GM12878 (cell line): ENCODE results near the gene MRPS18B. TPM values are rescaled to one million over a fixed set of nuclear protein-coding genes. Genes with fewer than 3 reads are reported as not detected.

Experiments
- ATAC-seq: fragments of 200-7000 bp; cut with Tn5 transposase; 3 replicates; pipeline ENCODE4 v1.9.1; 2020; ENCODE audit warnings: mild to moderate bottlenecking, moderate library complexity
- BruUV-seq: library from RNA; stranded (reverse); fragments of 400-500 nt; replicated peaks from 2 replicates; lab custom pipeline; 2021; lab: Mats Ljungman, UMichigan
- CTCF ChIA-PET: fragments of 300-600 bp; sonication (Branson Sonifier 250); formaldehyde crosslinking; extraction: SDS; loops from one replicate; lab custom pipeline; 2021; ENCODE audit warnings: inconsistent platforms; lab: Yijun Ruan, JAX
- POLR2A ChIA-PET: fragments of 350-600 bp; formaldehyde crosslinking; extraction: SDS; loops from one replicate; lab custom pipeline; 2021; ENCODE audit warnings: inconsistent platforms; lab: Charles Lee
- RAD21 ChIA-PET: fragments of 300-600 bp; sonication (Branson Sonifier 250); formaldehyde crosslinking; loops from one replicate; lab custom pipeline; 2023; ENCODE audit warnings: antibody characterized with exemption; ENCODE audit not compliant: unreplicated experiment; lab: Charles Lee
- SMC1A ChIA-PET: fragments of 300-600 bp; sonication (Branson Sonifier 250); formaldehyde crosslinking; loops from one replicate; lab custom pipeline; 2023; ENCODE audit not compliant: unreplicated experiment, uncharacterized antibody; lab: Charles Lee
- DNase-seq: peaks from one replicate; pipeline ENCODE4 v3.0.0-alpha.2; 2011; ENCODE audit warnings: low read depth, low spot score
- FAIRE-seq: peaks from 3 replicates; lab custom pipeline; 2011; peaks lifted over from hg19 to GRCh38; lab: Jason Lieb, UNC
- H2AFZ ChIP-seq: 2 replicates; pipeline ENCODE4 v1.6.0; 2011; ENCODE audit warnings: low read depth, low read length, control low read depth; ENCODE audit not compliant: control insufficient read depth
- H3K27ac ChIP-seq: 2 replicates; pipeline ENCODE4 v1.5.1; 2011; ENCODE audit warnings: control low read depth; ENCODE audit not compliant: control insufficient read depth, insufficient read depth
- H3K27me3 ChIP-seq, 2 experiments: replicated peaks in 1 of 2; 2 replicates each; pipeline versions ENCODE4 v1.6.0 to v1.6.1; 2011; ENCODE audit warnings: low read length in 1 of 2; ENCODE audit not compliant: control insufficient read depth in 2 of 2, insufficient read depth in 2 of 2
- H3K36me3 ChIP-seq, 2 experiments: 2 replicates each; pipeline ENCODE4 v1.5.1; 2011; ENCODE audit warnings: low read length in 1 of 2; ENCODE audit not compliant: control insufficient read depth in 2 of 2, insufficient read depth in 2 of 2
- H3K4me1 ChIP-seq: 2 replicates; pipeline ENCODE4 v1.6.1; 2011; ENCODE audit warnings: mild to moderate bottlenecking, low read length, moderate library complexity, mixed read lengths; ENCODE audit not compliant: control insufficient read depth, insufficient read depth
- H3K4me2 ChIP-seq: 2 replicates; pipeline ENCODE4 v1.6.0; 2011; ENCODE audit warnings: control low read depth; ENCODE audit not compliant: control insufficient read depth, insufficient read depth
- H3K4me3 ChIP-seq: fragments of 200-600 bp; sonication (generic); 2 replicates; pipeline ENCODE4 v1.5.1; 2016
- H3K79me2 ChIP-seq: 2 replicates; pipeline ENCODE4 v1.6.0; 2011; ENCODE audit warnings: low read length; ENCODE audit not compliant: control insufficient read depth, insufficient read depth
- H3K9ac ChIP-seq: 2 replicates; pipeline ENCODE4 v1.8.0; 2011; ENCODE audit warnings: low read length, control low read depth, mixed read lengths; ENCODE audit not compliant: control insufficient read depth, insufficient read depth
- H3K9me3 ChIP-seq: replicated peaks from 3 replicates; pipeline ENCODE4 v1.5.1; 2011; ENCODE audit warnings: mild to moderate bottlenecking, low read length; ENCODE audit not compliant: control insufficient read depth, insufficient read depth
- H4K20me1 ChIP-seq: 2 replicates; pipeline ENCODE4 v1.6.0; 2011; ENCODE audit not compliant: control insufficient read depth, insufficient read depth
- BACH1 ChIP-seq: fragments of 450-650 bp; IDR thresholded peaks from 2 replicates; pipeline ENCODE4 v1.6.1; 2017; ENCODE audit warnings: mild to moderate bottlenecking, borderline replicate concordance
- CBFB ChIP-seq: IDR thresholded peaks from 2 replicates; pipeline ENCODE4 v1.6.1; 2016; ENCODE audit warnings: antibody characterized with exemption, low read depth
- CEBPZ ChIP-seq: fragments of 150-350 bp; IDR thresholded peaks from 2 replicates; pipeline ENCODE4 v1.6.1; 2016; ENCODE audit warnings: low read depth, low read length
- CHD1 ChIP-seq: IDR thresholded peaks from 2 replicates; pipeline ENCODE4 v1.6.1; 2012; ENCODE audit warnings: low read depth, low read length, improper control_type of control experiment
- MEF2B ChIP-seq: fragments of 450-650 bp; IDR thresholded peaks from 2 replicates; pipeline ENCODE4 v1.6.1; 2018; ENCODE audit warnings: mild to moderate bottlenecking, moderate library complexity; ENCODE audit not compliant: partially characterized antibody, poor library complexity, severe bottlenecking
- NR2C1 ChIP-seq: fragments of 450-650 bp; IDR thresholded peaks from 2 replicates; pipeline ENCODE4 v1.6.1; 2017; ENCODE audit warnings: antibody characterized with exemption, mild to moderate bottlenecking, moderate library complexity
- RCOR1 ChIP-seq: conservative IDR thresholded peaks from 2 replicates; pipeline ENCODE4 v1.6.1; 2012; ENCODE audit warnings: low read depth, low read length, improper control_type of control experiment
- RELA ChIP-seq: fragments of 450-650 bp; IDR thresholded peaks from 2 replicates; pipeline ENCODE4 v1.8.0; 2014; ENCODE audit warnings: borderline replicate concordance; ENCODE audit not compliant: partially characterized antibody
- SMAD1 ChIP-seq: fragments of 450-650 bp; IDR thresholded peaks from 2 replicates; pipeline ENCODE4 v1.6.1; 2018; ENCODE audit warnings: mild to moderate bottlenecking, low read depth; ENCODE audit not compliant: partially characterized antibody
- SMAD5 ChIP-seq: IDR thresholded peaks from 2 replicates; pipeline ENCODE4 v1.6.1; 2016; ENCODE audit warnings: antibody characterized with exemption, low read depth
- SMC3 ChIP-seq: IDR thresholded peaks from 2 replicates; pipeline ENCODE4 v1.6.1; 2011; ENCODE audit warnings: low read length, improper control_type of control experiment, borderline replicate concordance
- TCF12 ChIP-seq: IDR thresholded peaks from 2 replicates; pipeline ENCODE4 v1.6.1; 2011; ENCODE audit warnings: low read depth, mild to moderate bottlenecking, low read length
- USF1 ChIP-seq: IDR thresholded peaks from 2 replicates; pipeline ENCODE4 v1.6.1; 2011; ENCODE audit warnings: borderline replicate concordance, low read depth, mild to moderate bottlenecking, moderate library complexity, mixed read lengths, low read length; ENCODE audit not compliant: insufficient read depth; ENCODE audit errors: extremely low read length
- ZNF622 ChIP-seq: fragments of 450-650 bp; IDR thresholded peaks from 2 replicates; pipeline ENCODE4 v1.6.1; 2017; ENCODE audit warnings: mild to moderate bottlenecking, inconsistent platforms
- WGBS: methylation state at CpG from one replicate; pipeline ENCODE4 v1.1.6; 2016; ENCODE audit warnings: low lambda C conversion rate; ENCODE audit not compliant: insufficient replicate concordance, insufficient coverage; ENCODE audit errors: missing lambda C conversion rate; 5-methylcytosine and 5-hydroxymethylcytosine counted together
- in situ Hi-C: fragments of 300-500 bp; cut with MboI; formaldehyde crosslinking; loops from 9 replicates; pipeline ENCODE4 v1.14.3; 2018; ENCODE audit warnings: mixed read lengths
- intact Hi-C: fragments of 100-400 bp; cut with micrococcal nuclease; formaldehyde crosslinking; loops from one replicate; pipeline ENCODE4 v1.14.2; 2022; ENCODE audit not compliant: unreplicated experiment
- polyA plus RNA-seq, 11 experiments: library from polyadenylated mRNA; depleted of rRNA in 4 of 11; unstranded in 6 of 11; stranded (reverse) in 5 of 11; fragments of >200 nt; fragmentation: Nextera tagmentation in 4 of 11; fragmentation: Illumina TruSeq in 1 of 11; extraction: Ambion mirVana in 4 of 11; extraction: Trizol in 1 of 11; gene quantifications; 1 replicate in 1 of 11; 2 replicates in 10 of 11; pipeline versions ENCODE4 v1.2.1 to v1.2.3, GENCODE V29; 2011 to 2016; ENCODE audit warnings: inconsistent platforms in 2 of 11, missing spikeins in 2 of 11, low read depth in 1 of 11
- total RNA-seq, 4 experiments: library from RNA; depleted of rRNA in 3 of 4; stranded (reverse); fragments of >200 nt in 3 of 4; fragmentation: Illumina TruSeq in 1 of 4; extraction: Trizol in 1 of 4; gene quantifications; 2 replicates each; pipeline versions ENCODE4 v1.2.1 to v1.2.3, GENCODE V29; 2013 to 2021
- TF ChIP-seq, protein P1 (sequence below): fragments of 450-650 bp; IDR thresholded peaks from 2 replicates; pipeline ENCODE4 v1.6.1; 2017; ENCODE audit warnings: mild to moderate bottlenecking, moderate library complexity

The MRPS18B gene
- total and polyA plus RNA-seq, 10 of the 15 experiments (the other 5 are each of a cell fraction or from before 2014, with no cell fraction given): 80.9 to 259 (median 140) TPM

DNA sequence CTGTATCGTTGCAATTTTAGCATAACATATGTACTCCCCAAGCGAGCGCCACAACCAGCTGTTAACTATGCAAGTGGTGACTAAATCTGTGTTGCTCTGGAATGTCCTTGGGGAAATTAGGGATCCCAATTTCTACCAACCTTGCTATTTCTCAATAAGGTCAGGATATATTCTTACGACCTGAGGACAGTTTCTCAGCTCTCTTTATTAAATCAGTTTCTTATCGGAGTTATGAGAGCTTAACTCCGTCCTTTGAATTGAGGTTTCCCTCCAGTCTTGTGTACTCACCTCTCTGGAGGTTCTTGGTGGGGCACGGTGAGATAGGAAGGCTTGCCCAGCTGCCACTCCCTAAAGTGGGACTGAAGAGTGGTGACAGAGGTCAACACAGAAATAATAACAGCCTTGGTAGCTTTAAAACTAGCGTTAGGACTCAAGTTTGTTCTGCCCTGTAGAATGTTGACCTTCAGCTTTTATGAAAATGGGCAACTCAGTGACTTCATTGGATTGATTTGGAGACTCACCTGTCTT, 694 bp downstream of the MRPS18B start (continued):
- TF ChIP-seq, protein P1, sequence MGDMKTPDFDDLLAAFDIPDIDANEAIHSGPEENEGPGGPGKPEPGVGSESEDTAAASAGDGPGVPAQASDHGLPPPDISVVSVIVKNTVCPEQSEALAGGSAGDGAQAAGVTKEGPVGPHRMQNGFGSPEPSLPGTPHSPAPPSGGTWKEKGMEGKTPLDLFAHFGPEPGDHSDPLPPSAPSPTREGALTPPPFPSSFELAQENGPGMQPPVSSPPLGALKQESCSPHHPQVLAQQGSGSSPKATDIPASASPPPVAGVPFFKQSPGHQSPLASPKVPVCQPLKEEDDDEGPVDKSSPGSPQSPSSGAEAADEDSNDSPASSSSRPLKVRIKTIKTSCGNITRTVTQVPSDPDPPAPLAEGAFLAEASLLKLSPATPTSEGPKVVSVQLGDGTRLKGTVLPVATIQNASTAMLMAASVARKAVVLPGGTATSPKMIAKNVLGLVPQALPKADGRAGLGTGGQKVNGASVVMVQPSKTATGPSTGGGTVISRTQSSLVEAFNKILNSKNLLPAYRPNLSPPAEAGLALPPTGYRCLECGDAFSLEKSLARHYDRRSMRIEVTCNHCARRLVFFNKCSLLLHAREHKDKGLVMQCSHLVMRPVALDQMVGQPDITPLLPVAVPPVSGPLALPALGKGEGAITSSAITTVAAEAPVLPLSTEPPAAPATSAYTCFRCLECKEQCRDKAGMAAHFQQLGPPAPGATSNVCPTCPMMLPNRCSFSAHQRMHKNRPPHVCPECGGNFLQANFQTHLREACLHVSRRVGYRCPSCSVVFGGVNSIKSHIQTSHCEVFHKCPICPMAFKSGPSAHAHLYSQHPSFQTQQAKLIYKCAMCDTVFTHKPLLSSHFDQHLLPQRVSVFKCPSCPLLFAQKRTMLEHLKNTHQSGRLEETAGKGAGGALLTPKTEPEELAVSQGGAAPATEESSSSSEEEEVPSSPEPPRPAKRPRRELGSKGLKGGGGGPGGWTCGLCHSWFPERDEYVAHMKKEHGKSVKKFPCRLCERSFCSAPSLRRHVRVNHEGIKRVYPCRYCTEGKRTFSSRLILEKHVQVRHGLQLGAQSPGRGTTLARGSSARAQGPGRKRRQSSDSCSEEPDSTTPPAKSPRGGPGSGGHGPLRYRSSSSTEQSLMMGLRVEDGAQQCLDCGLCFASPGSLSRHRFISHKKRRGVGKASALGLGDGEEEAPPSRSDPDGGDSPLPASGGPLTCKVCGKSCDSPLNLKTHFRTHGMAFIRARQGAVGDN: no peak
- TF ChIP-seq SMC3 (no peak), SMAD1 (no peak)
- TF ChIP-seq, all 136 proteins: peak for 0

DNA sequence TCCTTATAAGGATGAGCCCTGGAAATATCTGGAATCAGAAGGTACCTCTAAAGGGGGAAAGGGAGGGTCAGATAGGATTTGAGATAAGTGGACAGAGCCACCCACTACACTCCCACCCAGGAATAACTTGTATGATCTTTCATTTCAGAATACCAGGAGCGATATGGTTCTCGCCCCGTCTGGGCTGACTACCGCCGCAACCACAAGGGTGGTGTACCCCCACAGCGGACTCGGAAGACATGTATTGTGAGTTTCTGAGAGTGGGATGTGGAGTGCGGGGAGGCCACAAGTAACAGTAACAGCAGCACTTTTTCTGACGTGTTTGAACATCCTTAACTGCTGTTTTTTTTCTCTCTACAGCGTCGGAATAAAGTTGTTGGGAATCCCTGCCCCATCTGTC, 1.9 kb downstream of the MRPS18B start:
- in situ Hi-C loops (loop anchor here (5.0 kb wide), 1 partner anchor 98 kb away; the partner anchor contains the start of gene MDC1), intact Hi-C loops (no loop called here)
- Histone ChIP-seq H3K4me3 (peak overlapping the region; percentile 80), H3K27ac (no peak overlapping the region), H3K36me3 (peaks cover 6 to 26% of the 10 kb centered on the region in 2 experiments), H3K27me3 (no peaks in the 10 kb centered on the region), H2AFZ (no peak overlapping the region), H3K4me2 (0 out of 2 replicates have a peak overlapping the region, but pooled peaks have one; percentile 1), H3K9ac (no peak overlapping the region), H3K9me3 (no peaks in the 10 kb centered on the region; the same call in 2 of the 3 replicates), H3K79me2 (peaks cover 47% of the 10 kb centered on the region), H4K20me1 (0 out of 2 replicates have a peak, but pooled peaks cover 2% of the 10 kb centered on the region), H3K4me1 (peaks cover under 1% of the 10 kb centered on the region; the same call in 1 of the 2 replicates)
- FAIRE-seq (no peak), DNase-seq (no peak), ATAC-seq (no peak)
- CTCF ChIA-PET: no interaction called here
- SMC1A ChIA-PET: interaction anchor here (2.5 to 2.8 kb wide), 2 partner anchors 54 to 111 kb away, joined by 11 to 12 read pairs; partner anchors contain the start of gene DHX16
- POLR2A ChIA-PET: no interaction called here
- BruUV-seq: no TSS peak
- RAD21 ChIA-PET: no interaction called here
- WGBS: 98% methylated on average over 11 of the region's 11 CpGs
- no peak for TF ChIP-seq ZNF622
- no peak for TF ChIP-seq CEBPZ
- TF ChIP-seq RELA: no peak
- no peak for TF ChIP-seq CBFB
- TF ChIP-seq CHD1: no peak
- no peak for TF ChIP-seq TCF12
- TF ChIP-seq SMAD5: no peak
- no peak for TF ChIP-seq RCOR1
- no peak for TF ChIP-seq MEF2B
- no peak for TF ChIP-seq NR2C1
- TF ChIP-seq BACH1: no peak
- no peak for TF ChIP-seq USF1
